SK-MEL-5 (cell line): ENCODE measurements around the gene CMTM7. TPM values are rescaled to one million over a fixed set of nuclear protein-coding genes. Genes with fewer than 3 reads are reported as not detected.

Experiments
- DNase-seq: peaks from one replicate; pipeline ENCODE4 v3.0.0-alpha.2; 2016; ENCODE audit warnings: low read depth, low spot score
- in situ Hi-C: cut with HindIII; loops from 2 replicates; pipeline ENCODE4 v1.10.0; 2016; ENCODE audit warnings: low sequenced_read_pairs, high pct_unique_total_duplicates, low pct_unique_long_range_greater_than_20kb
- total RNA-seq: library from RNA; depleted of rRNA; stranded (reverse); fragments of >200 nt; shearing (Covaris generic); gene quantifications from 2 replicates; pipeline ENCODE4 v1.2.3, GENCODE V29; 2014

The CMTM7 gene
- total RNA-seq, 1 experiment from 2014 or later = 19.0 TPM

GRCh38 chr3:32405711-32406323 is 14.2 kb downstream of the CMTM7 start:
- in situ Hi-C loops = no loop called here
- no peak for DNase-seq

GRCh38 chr3:32406486-32407408 is 15.1 kb downstream of the CMTM7 start:
- no peak for DNase-seq
- in situ Hi-C loops = no loop called here

- in situ Hi-C loops = no loop called here
- DNase-seq = peak; percentile 57
These were observed 19.0 kb downstream of the CMTM7 start for GRCh38 chr3:32410367-32411246.

DNA sequence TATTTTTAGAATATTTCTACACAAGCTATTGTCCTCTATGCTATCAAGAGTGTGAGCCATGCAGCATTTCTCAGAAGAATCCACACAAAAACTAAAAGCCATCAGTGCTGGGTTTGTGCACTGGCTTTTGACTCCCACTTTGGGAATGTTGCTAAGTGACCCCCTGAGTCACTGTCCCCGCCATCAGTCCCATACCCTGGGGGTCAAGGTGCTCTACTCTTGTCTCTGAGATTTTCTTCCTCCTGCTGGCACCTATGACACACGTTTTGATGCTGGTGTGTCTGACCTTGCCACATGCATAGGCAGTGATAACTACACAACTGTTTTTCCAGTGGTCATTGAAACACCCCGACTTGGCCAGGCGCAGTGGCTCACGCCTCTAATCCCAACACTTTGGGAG is 19.8 kb downstream of the CMTM7 start:
- no peak for DNase-seq
- in situ Hi-C loops = no loop called here

DNA sequence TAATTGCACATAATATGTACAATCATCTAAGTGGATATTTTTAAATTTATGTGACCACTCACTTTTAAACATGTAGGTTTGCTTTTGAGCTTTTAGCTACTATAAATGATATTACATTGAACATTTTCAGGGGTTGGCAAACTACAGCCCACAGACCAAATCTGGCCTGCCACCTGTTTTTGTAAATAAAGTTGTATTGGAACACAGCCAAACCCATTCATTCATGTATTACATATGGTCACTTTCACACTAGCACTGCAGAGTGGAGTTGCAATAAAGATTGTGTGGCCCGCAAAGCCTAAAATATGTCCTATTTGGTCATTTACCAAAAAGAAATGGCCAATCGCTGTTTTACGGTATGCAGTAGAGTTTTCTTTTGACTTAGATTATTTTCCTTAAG is 21.2 kb downstream of the CMTM7 start:
- in situ Hi-C loops = no loop called here
- no peak for DNase-seq

GRCh38 chr3:32413845-32414521 is 22.3 kb downstream of the CMTM7 start:
- no peak for DNase-seq
- in situ Hi-C loops = no loop called here

DNA sequence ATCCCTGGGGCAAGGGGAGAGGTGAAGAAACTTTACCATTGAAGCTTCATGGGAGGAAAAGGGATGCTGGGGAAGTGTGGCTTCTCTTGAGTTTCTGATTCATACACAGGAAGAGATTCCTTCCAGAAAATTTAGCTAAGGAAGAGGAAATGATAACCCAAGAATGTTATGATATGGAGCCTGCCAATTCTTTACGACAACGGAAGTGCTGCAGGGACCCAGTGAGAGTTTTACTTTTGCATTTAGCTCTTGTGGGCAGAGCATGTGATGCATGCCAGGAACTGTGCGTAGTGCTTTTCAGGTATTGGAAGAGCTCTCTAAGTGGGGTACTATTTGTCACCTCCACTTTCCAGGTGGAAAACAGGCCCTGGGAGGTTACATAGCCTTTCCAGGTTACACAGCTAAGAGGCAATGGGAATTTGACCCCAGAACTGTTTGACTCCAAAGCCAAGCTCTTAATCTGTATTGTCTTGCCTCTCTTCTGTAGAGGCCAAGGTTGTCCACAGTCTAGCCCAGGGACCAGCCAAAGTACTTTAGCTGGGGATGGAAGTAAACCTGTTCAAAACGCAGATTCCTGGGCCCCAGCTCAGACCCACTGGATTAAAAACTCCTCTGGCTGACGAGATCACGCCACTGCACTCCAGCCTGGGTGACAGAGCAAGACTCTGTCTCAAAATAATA is 23.0 kb downstream of the CMTM7 start:
- in situ Hi-C loops = no loop called here
- no peak for DNase-seq

- no peak for DNase-seq
- in situ Hi-C loops = no loop called here
These were observed 28.1 kb downstream of the CMTM7 start for GRCh38 chr3:32419742-32420125.

DNA sequence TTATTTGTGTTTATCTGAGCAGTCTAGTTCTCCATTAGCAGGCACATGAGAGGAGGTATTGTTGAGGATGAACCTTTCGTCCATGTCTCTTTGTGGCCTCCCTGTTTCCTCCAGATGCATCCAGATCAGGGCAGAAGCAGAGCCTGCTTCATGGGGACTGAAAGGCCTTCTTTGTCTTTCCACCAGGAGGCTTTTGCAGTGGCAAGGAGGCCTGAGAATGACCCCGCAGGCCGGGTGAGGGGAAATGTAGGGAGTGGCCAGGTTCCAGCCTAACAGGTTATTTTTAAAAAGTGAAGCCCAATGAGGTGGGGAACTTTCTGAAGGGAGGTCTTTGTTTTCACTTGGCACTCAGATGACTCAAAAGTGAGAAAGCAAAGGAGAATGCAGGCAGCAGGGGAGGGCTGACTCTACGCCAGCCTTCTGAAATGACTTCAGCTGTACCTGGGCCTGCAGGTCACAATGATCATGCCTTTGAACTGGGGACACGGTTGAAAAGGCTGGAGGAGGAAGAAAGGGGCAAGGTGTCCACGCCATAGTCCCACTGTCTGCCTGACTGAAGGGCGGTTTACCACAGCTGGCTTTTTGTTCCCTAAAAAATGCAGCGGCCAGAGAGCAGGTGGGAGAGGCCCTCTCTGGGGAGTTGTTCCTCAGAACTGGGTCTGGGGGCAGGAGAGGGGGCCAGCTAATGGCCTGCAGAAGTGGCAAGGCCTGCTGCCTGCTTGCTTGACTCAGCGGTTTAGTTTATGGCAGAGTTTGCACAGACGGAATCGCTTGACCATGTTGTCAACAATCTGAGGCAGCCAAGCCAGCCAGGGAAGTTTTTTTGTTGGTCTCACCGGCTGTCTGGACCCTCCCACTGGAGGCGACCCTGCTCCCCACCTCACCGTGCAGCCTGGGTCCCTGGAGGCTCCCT is 28.7 kb downstream of the CMTM7 start:
- in situ Hi-C loops = no loop called here
- DNase-seq = peak; percentile 96

DNA sequence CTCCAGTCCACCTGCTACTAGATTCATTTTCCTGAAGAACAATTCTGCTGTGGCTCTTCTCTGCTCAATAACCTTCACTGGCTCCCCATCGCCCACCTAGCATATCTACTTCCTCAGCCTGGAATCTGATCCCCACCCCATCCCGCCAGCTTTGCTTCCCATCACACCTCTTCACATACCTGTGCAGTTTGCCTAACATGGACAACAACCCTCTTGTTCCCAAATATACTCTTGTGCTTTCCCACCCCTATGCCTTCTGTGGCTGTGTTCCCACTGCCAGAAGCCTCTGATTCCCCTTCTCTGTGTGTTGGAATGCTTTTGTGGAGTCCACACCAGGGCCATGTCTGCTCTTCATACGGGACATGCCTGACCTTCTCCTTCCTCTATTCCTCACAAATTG is 29.5 kb downstream of the CMTM7 start:
- in situ Hi-C loops = no loop called here
- DNase-seq = no peak

GRCh38 chr3:32421991-32422859 is 30.6 kb downstream of the CMTM7 start:
- in situ Hi-C loops = no loop called here
- peak; percentile 84 for DNase-seq

DNA sequence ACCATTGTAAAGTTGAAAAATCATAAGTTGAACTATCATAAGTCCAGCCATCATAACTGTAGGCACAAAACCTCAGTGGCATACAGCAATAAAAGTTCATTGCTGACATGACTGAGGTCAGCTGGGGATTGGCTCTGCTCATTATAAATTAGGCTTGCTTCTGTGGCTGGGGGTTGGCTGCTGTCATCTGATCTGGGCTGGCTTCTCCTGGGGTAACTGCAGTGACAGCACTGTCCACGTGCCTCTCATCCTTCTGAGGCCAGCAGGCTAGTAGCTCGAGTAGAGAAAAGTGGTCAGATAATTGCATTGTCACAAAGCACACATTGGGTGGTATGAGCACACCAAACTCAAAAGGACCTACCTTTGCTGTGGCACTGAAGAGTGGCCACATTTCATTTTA is 31.3 kb downstream of the CMTM7 start:
- no peak for DNase-seq
- in situ Hi-C loops = no loop called here

DNA sequence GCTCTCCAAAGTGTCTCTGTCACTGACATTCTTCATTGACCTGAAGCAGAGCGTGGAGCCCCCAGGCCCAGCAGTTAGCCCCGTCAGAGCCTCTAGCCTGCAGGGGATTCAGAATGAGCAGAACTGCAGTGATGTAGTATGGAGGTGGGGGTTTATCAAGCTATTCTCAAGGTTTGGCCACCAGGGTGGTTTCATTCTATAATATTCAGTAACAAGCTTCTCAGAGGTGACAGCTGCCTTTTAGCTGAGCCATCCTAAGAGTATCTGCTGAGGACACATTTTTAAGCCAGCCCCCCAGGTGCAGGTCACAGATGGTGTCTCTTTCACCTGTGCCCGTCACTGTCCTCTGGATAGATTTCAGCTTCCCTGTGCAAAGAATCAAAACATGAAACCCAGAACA is 31.9 kb downstream of the CMTM7 start:
- in situ Hi-C loops = no loop called here
- DNase-seq = no peak

DNA sequence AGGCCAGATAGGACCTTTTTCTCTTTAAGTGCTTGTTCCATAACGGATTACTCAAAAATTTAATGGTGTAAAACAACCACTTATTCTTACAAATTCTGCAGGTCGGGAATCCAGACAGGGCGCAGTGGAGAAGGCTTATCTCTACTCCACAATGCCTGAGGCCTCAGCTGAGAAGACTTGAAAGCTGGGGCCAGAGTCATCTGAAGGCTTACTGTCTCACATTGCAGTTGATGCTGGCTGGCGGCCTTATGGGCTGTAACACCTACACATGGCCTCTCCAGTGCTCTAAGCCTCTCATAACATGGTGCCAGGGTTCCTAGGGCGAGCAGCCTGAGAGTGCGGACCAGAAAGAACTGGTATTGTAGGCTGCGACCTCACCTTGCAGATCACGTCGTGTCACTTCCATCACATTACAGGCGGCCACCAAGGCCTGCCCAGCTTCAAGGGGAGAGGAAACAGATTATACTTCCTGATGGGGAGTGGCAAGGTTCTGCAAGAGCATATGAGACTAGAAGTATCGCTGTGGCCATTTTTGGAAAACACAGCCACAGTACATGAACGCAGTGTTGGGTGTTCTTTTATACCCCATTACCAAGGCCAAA is 32.4 kb downstream of the CMTM7 start:
- in situ Hi-C loops = no loop called here
- DNase-seq = no peak

GRCh38 chr3:32424581-32425250 is 33.1 kb downstream of the CMTM7 start:
- no peak for DNase-seq
- in situ Hi-C loops = no loop called here
